SK-N-SH treated with all-trans-retinoic acid at 6 μM for 48 hours (cell line): ENCODE measurements around the gene ERGIC1.

Experiments
- ATAC-seq: fragments of 200-7000 bp; cut with Tn5 transposase; 3 replicates; pipeline ENCODE4 v1.9.1; 2020; ENCODE audit warnings: mild to moderate bottlenecking, moderate library complexity
- BACH2 ChIP-seq: fragments of 250-450 bp; sonication (Bioruptor Pico); IDR thresholded peaks from 2 replicates; pipeline ENCODE4 v1.9.0; 2021; ENCODE audit warnings: mild to moderate bottlenecking, borderline replicate concordance
- CSDC2 ChIP-seq: fragments of 250-450 bp; sonication (Bioruptor Pico); IDR thresholded peaks from 2 replicates; pipeline ENCODE4 v1.5.0; 2020; ENCODE audit warnings: mild to moderate bottlenecking, moderate library complexity
- GLIS3 ChIP-seq: fragments of 250-450 bp; sonication (Bioruptor Pico); IDR thresholded peaks from 2 replicates; pipeline ENCODE4 v1.5.0; 2020; ENCODE audit warnings: mild to moderate bottlenecking, moderate library complexity
- ISL1 ChIP-seq: fragments of 250-450 bp; sonication (Bioruptor Pico); IDR thresholded peaks from 2 replicates; pipeline ENCODE4 v2.1.2; 2022; ENCODE audit warnings: mild to moderate bottlenecking, moderate library complexity
- OSR1 ChIP-seq: fragments of 250-450 bp; sonication (Bioruptor Pico); IDR thresholded peaks from 2 replicates; pipeline ENCODE4 v1.8.0; 2022; ENCODE audit warnings: moderate library complexity, mild to moderate bottlenecking, inconsistent platforms
- PPARA ChIP-seq: fragments of 250-450 bp; sonication (Bioruptor Pico); IDR thresholded peaks from 2 replicates; pipeline ENCODE4 v1.5.0; 2020; ENCODE audit warnings: mild to moderate bottlenecking, borderline replicate concordance
- RARB ChIP-seq: fragments of 250-450 bp; sonication (Bioruptor Pico); IDR thresholded peaks from 2 replicates; pipeline ENCODE4 v1.8.0; 2021; ENCODE audit warnings: mild to moderate bottlenecking, moderate library complexity
- SNAI2 ChIP-seq: fragments of 250-450 bp; sonication (Bioruptor Pico); IDR thresholded peaks from 2 replicates; pipeline ENCODE4 v1.5.0; 2020; ENCODE audit warnings: mild to moderate bottlenecking, moderate library complexity
- TCF4 ChIP-seq: fragments of 250-450 bp; sonication (Bioruptor Pico); IDR thresholded peaks from 2 replicates; pipeline ENCODE4 v1.8.0; 2021; ENCODE audit warnings: mild to moderate bottlenecking, moderate library complexity, borderline replicate concordance
- TOX ChIP-seq: fragments of 250-450 bp; sonication (Bioruptor Pico); IDR thresholded peaks from 2 replicates; pipeline ENCODE4 v1.8.0; 2021; ENCODE audit warnings: mild to moderate bottlenecking, moderate library complexity, borderline replicate concordance
- ZC3H10 ChIP-seq: fragments of 250-450 bp; sonication (Bioruptor Pico); IDR thresholded peaks from 2 replicates; pipeline ENCODE4 v1.5.1; 2021; ENCODE audit warnings: mild to moderate bottlenecking, moderate library complexity
- ZFP30 ChIP-seq: fragments of 450-650 bp; formaldehyde crosslinking; IDR thresholded peaks from 2 replicates; pipeline ENCODE4 v1.5.0; 2022; ENCODE audit warnings: mild to moderate bottlenecking, moderate library complexity
- ZNF565 ChIP-seq: fragments of 450-650 bp; formaldehyde crosslinking; conservative IDR thresholded peaks from 2 replicates; pipeline ENCODE4 v1.5.0; 2020; ENCODE audit warnings: low read depth, mild to moderate bottlenecking, moderate library complexity
- ZNF70 ChIP-seq: fragments of 450-650 bp; formaldehyde crosslinking; IDR thresholded peaks from 2 replicates; pipeline ENCODE4 v1.5.0; 2020; ENCODE audit warnings: mild to moderate bottlenecking, moderate library complexity
- ZNF8 ChIP-seq: fragments of 450-650 bp; formaldehyde crosslinking; IDR thresholded peaks from 2 replicates; pipeline ENCODE4 v1.5.0; 2020; ENCODE audit warnings: mild to moderate bottlenecking, moderate library complexity
- TF ChIP-seq, protein P1 (sequence below): fragments of 250-450 bp; sonication (Bioruptor Pico); IDR thresholded peaks from 2 replicates; pipeline ENCODE4 v1.5.1; 2021; ENCODE audit warnings: mild to moderate bottlenecking, moderate library complexity
- TF ChIP-seq, protein P2 (sequence below): fragments of 250-450 bp; sonication (Bioruptor Pico); IDR thresholded peaks from 2 replicates; pipeline ENCODE4 v1.8.0; 2020; ENCODE audit warnings: mild to moderate bottlenecking, moderate library complexity, borderline replicate concordance
- TF ChIP-seq, protein P3 (sequence below): fragments of 250-450 bp; sonication (Bioruptor Pico); IDR thresholded peaks from 2 replicates; pipeline ENCODE4 v1.5.0; 2020; ENCODE audit warnings: mild to moderate bottlenecking, moderate library complexity
- TF ChIP-seq, protein P4 (sequence below): fragments of 250-450 bp; sonication (Bioruptor Pico); IDR thresholded peaks from 2 replicates; pipeline ENCODE4 v1.8.0; 2021; ENCODE audit warnings: low read depth, mild to moderate bottlenecking, moderate library complexity, borderline replicate concordance

ERGIC1 gene

DNA sequence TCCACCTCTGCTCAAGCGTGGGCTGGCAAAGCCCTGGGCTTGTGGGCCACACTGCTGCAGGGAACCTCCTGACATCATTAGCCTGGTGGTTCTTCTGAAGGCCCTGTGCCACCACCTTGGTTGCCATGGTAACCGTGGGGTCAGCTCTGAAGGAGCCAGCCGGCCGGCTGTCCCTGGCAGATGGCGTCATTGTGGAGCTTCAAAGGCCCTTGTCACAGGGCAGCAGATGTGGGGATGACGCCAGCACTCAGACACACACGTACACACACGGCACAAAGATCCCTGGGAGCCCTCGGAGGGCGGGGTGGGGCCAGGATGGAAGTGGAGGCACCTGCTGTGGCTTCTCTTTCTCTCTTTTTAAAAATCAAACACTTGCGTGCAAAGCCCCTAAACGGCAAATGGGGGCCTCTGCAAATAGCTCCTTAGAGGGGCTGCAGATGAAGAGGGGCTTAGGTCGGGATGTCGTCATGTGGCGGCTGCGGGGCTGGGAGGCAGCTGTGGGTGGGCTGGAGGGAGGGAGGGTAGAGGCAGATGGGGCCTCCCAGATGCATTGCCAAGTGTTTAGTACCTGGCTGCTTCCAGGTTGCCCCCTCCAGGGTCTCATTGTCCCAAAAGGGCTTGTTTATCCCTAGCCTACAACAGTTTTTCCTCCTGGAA lies 105.7 kb downstream of the ERGIC1 start:
- no peak for ATAC-seq
- TF ChIP-seq PPARA (CRISPR knock-in tag) (no peak), ZNF565 (no peak), OSR1 (CRISPR knock-in tag) (no peak), CSDC2 (no peak), ZNF70 (CRISPR knock-in tag) (no peak), ZNF8 (no peak), ZFP30 (CRISPR knock-in tag) (no peak), RARB (CRISPR knock-in tag) (no peak), TCF4 (CRISPR knock-in tag) (no peak), ZC3H10 (CRISPR knock-in tag) (no peak), SNAI2 (CRISPR knock-in tag) (no peak), TOX (CRISPR knock-in tag) (no peak)
- TF ChIP-seq, protein P1, sequence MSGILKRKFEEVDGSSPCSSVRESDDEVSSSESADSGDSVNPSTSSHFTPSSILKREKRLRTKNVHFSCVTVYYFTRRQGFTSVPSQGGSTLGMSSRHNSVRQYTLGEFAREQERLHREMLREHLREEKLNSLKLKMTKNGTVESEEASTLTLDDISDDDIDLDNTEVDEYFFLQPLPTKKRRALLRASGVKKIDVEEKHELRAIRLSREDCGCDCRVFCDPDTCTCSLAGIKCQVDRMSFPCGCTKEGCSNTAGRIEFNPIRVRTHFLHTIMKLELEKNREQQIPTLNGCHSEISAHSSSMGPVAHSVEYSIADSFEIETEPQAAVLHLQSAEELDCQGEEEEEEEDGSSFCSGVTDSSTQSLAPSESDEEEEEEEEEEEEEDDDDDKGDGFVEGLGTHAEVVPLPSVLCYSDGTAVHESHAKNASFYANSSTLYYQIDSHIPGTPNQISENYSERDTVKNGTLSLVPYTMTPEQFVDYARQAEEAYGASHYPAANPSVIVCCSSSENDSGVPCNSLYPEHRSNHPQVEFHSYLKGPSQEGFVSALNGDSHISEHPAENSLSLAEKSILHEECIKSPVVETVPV (CRISPR knock-in tag): no peak
- TF ChIP-seq, protein P2, sequence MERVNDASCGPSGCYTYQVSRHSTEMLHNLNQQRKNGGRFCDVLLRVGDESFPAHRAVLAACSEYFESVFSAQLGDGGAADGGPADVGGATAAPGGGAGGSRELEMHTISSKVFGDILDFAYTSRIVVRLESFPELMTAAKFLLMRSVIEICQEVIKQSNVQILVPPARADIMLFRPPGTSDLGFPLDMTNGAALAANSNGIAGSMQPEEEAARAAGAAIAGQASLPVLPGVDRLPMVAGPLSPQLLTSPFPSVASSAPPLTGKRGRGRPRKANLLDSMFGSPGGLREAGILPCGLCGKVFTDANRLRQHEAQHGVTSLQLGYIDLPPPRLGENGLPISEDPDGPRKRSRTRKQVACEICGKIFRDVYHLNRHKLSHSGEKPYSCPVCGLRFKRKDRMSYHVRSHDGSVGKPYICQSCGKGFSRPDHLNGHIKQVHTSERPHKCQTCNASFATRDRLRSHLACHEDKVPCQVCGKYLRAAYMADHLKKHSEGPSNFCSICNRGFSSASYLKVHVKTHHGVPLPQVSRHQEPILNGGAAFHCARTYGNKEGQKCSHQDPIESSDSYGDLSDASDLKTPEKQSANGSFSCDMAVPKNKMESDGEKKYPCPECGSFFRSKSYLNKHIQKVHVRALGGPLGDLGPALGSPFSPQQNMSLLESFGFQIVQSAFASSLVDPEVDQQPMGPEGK: no peak
- TF ChIP-seq, protein P3, sequence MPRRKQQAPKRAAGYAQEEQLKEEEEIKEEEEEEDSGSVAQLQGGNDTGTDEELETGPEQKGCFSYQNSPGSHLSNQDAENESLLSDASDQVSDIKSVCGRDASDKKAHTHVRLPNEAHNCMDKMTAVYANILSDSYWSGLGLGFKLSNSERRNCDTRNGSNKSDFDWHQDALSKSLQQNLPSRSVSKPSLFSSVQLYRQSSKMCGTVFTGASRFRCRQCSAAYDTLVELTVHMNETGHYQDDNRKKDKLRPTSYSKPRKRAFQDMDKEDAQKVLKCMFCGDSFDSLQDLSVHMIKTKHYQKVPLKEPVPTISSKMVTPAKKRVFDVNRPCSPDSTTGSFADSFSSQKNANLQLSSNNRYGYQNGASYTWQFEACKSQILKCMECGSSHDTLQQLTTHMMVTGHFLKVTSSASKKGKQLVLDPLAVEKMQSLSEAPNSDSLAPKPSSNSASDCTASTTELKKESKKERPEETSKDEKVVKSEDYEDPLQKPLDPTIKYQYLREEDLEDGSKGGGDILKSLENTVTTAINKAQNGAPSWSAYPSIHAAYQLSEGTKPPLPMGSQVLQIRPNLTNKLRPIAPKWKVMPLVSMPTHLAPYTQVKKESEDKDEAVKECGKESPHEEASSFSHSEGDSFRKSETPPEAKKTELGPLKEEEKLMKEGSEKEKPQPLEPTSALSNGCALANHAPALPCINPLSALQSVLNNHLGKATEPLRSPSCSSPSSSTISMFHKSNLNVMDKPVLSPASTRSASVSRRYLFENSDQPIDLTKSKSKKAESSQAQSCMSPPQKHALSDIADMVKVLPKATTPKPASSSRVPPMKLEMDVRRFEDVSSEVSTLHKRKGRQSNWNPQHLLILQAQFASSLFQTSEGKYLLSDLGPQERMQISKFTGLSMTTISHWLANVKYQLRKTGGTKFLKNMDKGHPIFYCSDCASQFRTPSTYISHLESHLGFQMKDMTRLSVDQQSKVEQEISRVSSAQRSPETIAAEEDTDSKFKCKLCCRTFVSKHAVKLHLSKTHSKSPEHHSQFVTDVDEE (CRISPR knock-in tag): no peak
- TF ChIP-seq, all 23 proteins: peak for 0

DNA sequence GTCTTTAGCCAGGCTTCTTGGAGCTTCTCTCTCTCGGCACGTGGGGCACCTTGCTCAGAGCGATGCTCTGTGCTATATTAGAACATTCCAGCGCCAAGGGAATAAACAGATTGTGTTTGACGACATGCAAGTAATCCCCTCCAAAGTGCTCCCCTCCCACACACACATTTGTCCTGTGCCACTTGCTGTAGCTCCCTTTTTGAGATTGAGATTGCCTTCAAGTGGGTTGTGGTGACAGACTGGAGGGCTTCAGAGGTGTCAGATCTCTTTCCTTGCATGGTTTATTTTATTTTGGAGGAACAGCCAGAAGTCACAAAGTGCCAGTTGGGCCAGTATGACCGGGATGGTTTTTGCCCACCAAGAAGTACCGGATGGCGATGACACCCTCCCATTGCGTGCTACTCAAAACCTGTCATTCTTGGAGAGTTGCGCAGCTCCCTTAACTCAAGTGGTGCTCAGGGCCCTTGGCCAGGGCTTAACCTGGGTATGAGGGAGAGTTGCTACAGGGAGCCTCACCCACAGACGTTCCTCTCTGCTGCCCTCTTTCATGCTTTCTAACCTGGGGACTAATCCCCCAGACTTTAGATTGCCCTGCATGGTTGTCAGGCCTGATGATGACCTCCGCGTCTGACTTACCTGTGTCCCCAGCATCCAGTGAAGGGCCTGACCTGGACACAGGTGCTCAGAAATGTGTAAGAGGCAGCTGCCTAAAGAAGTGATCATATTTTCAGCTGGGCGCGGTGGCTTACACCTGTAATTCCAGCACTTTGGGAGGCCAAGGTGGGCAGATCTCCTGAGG lies 106.4 kb downstream of the ERGIC1 start:
- TF ChIP-seq ZNF8: no peak
- no peak for TF ChIP-seq CSDC2
- no peak for TF ChIP-seq BACH2 (CRISPR knock-in tag)
- no peak for TF ChIP-seq ZNF565
- TF ChIP-seq GLIS3 (CRISPR knock-in tag): no peak
- TF ChIP-seq, protein P3 (CRISPR knock-in tag): no peak
- TF ChIP-seq, all 23 proteins: peak for 0
- ATAC-seq: no peak

DNA sequence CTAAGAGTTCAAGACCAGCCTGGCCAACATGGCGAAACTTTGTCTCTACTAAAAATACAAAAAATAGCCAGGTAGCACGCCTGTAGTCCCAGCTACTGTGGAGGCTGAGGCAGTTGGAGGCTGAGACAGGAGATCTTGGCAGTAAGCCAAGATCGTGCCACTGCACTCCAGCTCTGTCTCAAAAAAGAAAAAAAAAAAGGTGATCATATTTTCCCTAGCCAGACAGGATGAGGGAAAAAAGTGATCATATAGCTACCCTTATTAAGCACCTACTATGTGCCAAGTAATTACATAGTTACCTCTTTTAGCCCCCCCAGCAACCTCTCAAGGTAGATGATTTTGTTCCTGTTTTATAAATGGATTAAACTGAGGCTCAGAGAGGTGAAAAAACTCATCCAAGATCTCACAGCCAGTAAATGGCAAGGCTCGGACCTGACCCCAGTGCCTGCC lies 107.0 kb downstream of the ERGIC1 start:
- ATAC-seq: no peak
- TF ChIP-seq ZFP30 (CRISPR knock-in tag) (no peak), ZNF8 (no peak), ZNF70 (CRISPR knock-in tag) (no peak), TCF4 (CRISPR knock-in tag) (no peak), SNAI2 (CRISPR knock-in tag) (no peak), ISL1 (CRISPR knock-in tag) (no peak), RARB (CRISPR knock-in tag) (no peak)
- TF ChIP-seq, protein P3 (CRISPR knock-in tag): no peak
- TF ChIP-seq, protein P4, sequence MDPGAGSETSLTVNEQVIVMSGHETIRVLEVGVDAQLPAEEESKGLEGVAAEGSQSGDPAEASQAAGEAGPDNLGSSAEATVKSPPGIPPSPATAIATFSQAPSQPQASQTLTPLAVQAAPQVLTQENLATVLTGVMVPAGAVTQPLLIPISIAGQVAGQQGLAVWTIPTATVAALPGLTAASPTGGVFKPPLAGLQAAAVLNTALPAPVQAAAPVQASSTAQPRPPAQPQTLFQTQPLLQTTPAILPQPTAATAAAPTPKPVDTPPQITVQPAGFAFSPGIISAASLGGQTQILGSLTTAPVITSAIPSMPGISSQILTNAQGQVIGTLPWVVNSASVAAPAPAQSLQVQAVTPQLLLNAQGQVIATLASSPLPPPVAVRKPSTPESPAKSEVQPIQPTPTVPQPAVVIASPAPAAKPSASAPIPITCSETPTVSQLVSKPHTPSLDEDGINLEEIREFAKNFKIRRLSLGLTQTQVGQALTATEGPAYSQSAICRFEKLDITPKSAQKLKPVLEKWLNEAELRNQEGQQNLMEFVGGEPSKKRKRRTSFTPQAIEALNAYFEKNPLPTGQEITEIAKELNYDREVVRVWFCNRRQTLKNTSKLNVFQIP (CRISPR knock-in tag): no peak
- TF ChIP-seq, protein P2: no peak
